Left forelimb (tissue), 1 donor: ENCODE measurements around the gene NHLH2.

Experiments used
- DNase-seq: peaks from one replicate; pipeline ENCODE4 v3.0.0-alpha.2; 2018; ENCODE audit warnings: low spot score

NHLH2 gene

GRCh38 chr1:115797486-115797885 is 43.4 kb downstream of the NHLH2 start:
- no peak for DNase-seq

GRCh38 chr1:115796897-115797296 is 44.0 kb downstream of the NHLH2 start:
- DNase-seq: no peak

GRCh38 chr1:115796036-115796435 is 44.9 kb downstream of the NHLH2 start:
- DNase-seq: no peak

- DNase-seq: no peak
These were observed 45.8 kb downstream of the NHLH2 start for GRCh38 chr1:115794976-115795639.

- DNase-seq: no peak
These were observed 47.8 kb downstream of the NHLH2 start for GRCh38 chr1:115793162-115793561.

GRCh38 chr1:115791816-115792215 is 49.1 kb downstream of the NHLH2 start:
- DNase-seq: no peak

GRCh38 chr1:115790846-115791245 is 50.1 kb downstream of the NHLH2 start:
- DNase-seq: no peak

- no peak for DNase-seq
These were observed 50.6 kb downstream of the NHLH2 start for GRCh38 chr1:115790356-115790755.
